RWPE2 (cell line): ENCODE data around the gene GLIS2.
A peak's percentile ranks its signal among the peaks of the same experiment; 100 is the strongest.

ENCODE experiments used
- ATAC-seq: fragments of 200-7000 bp; cut with Tn5 transposase; 3 replicates; pipeline ENCODE4 v1.9.1; 2021; ENCODE audit warnings: low read depth
- DNase-seq: peaks from one replicate; pipeline ENCODE4 v3.0.0-alpha.2; 2020; ENCODE audit warnings: low spot score
- H3K27ac ChIP-seq: fragments of 450-650 bp; 2 replicates; pipeline ENCODE4 v1.5.1; 2017; ENCODE audit warnings: mild to moderate bottlenecking; ENCODE audit not compliant: poor library complexity, severe bottlenecking
- H3K27me3 ChIP-seq: fragments of 250-450 bp; sonication (Bioruptor Pico); 2 replicates; pipeline ENCODE4 v1.5.1; 2021; ENCODE audit warnings: mild to moderate bottlenecking, moderate library complexity; ENCODE audit not compliant: insufficient read depth, poor library complexity, severe bottlenecking
- H3K36me3 ChIP-seq: fragments of 250-450 bp; sonication (Bioruptor Pico); 2 replicates; pipeline ENCODE4 v1.5.1; 2020; ENCODE audit warnings: low read depth, mild to moderate bottlenecking, moderate library complexity
- H3K4me1 ChIP-seq: fragments of 250-450 bp; sonication (Bioruptor Pico); 2 replicates; pipeline ENCODE4 v1.5.1; 2021; ENCODE audit warnings: mild to moderate bottlenecking, moderate library complexity; ENCODE audit not compliant: insufficient read depth, poor library complexity, severe bottlenecking
- H3K4me3 ChIP-seq: fragments of 250-450 bp; sonication (Bioruptor Pico); 2 replicates; pipeline ENCODE4 v1.5.1; 2021; ENCODE audit warnings: mild to moderate bottlenecking, moderate library complexity; ENCODE audit not compliant: severe bottlenecking
- H3K9me3 ChIP-seq: fragments of 250-450 bp; sonication (Bioruptor Pico); 2 replicates; pipeline ENCODE4 v1.5.1; 2021; ENCODE audit warnings: mild to moderate bottlenecking, moderate library complexity; ENCODE audit not compliant: severe bottlenecking
- CTCF ChIP-seq: fragments of 450-650 bp; IDR thresholded peaks from one replicate; pipeline ENCODE4 v1.5.1; 2017; ENCODE audit warnings: mild to moderate bottlenecking, moderate library complexity; ENCODE audit not compliant: poor library complexity, severe bottlenecking

GLIS2 gene

GRCh38 chr16:4359914-4360313, 44.0 kb downstream of the GLIS2 start:
- no peak for TF ChIP-seq CTCF
- H3K4me1 ChIP-seq: no peaks in the 10 kb centered on the region
- H3K36me3 ChIP-seq: no peaks in the 10 kb centered on the region; the same call in 1 of the 2 replicates
- no peaks in the 10 kb centered on the region for H3K9me3 ChIP-seq
- ATAC-seq (no peak), DNase-seq (no peak)
- no peak overlapping the region for H3K27ac ChIP-seq
- no peak overlapping the region for H3K4me3 ChIP-seq
- no peaks in the 10 kb centered on the region for H3K27me3 ChIP-seq

- H3K4me1 ChIP-seq: no peaks in the 10 kb centered on the region
- no peaks in the 10 kb centered on the region; the same call in 1 of the 2 replicates for H3K36me3 ChIP-seq
- ATAC-seq (peak; percentile 59), DNase-seq (no peak)
- H3K27me3 ChIP-seq: no peaks in the 10 kb centered on the region
- no peak for TF ChIP-seq CTCF
- H3K9me3 ChIP-seq: no peaks in the 10 kb centered on the region
- no peak overlapping the region for H3K4me3 ChIP-seq
- H3K27ac ChIP-seq: no peak overlapping the region
Observed at GRCh38 chr16:4360538-4361021, 44.7 kb downstream of the GLIS2 start.

GRCh38 chr16:4361033-4361943, 45.4 kb downstream of the GLIS2 start:
- H3K36me3 ChIP-seq: no peaks in the 10 kb centered on the region; the same call in 1 of the 2 replicates
- no peak; the same call in 2 of the 3 replicates for ATAC-seq
- H3K4me3 ChIP-seq: no peak overlapping the region
- TF ChIP-seq CTCF: no peak
- H3K9me3 ChIP-seq: no peaks in the 10 kb centered on the region
- H3K27ac ChIP-seq: no peak overlapping the region
- H3K27me3 ChIP-seq: no peaks in the 10 kb centered on the region
- H3K4me1 ChIP-seq: no peaks in the 10 kb centered on the region
- DNase-seq: no peak

- no peak for ATAC-seq
- Histone ChIP-seq H3K27ac (no peak overlapping the region), H3K4me1 (peaks cover 2% of the 10 kb centered on the region), H3K36me3 (no peaks in the 10 kb centered on the region; the same call in 1 of the 2 replicates), H3K27me3 (no peaks in the 10 kb centered on the region), H3K4me3 (no peak overlapping the region), H3K9me3 (no peaks in the 10 kb centered on the region)
- DNase-seq: no peak
- no peak for TF ChIP-seq CTCF
Observed at GRCh38 chr16:4361944-4362311, 46.1 kb downstream of the GLIS2 start.
